ENCODE data around the gene CCDC185.

Gene CCDC185

GRCh38 chr1:223348439-223348838, 44.8 kb upstream of the CCDC185 start:
- H3K79me2 ChIP-seq (ENCODE audit: insufficient read depth, low read length) = no peaks in the 10 kb centered on the region
- H4K20me1 ChIP-seq (ENCODE audit: insufficient read depth, low read length) = no peaks in the 10 kb centered on the region
- H3F3A ChIP-seq (ENCODE audit: insufficient read depth, low read length) = no peaks in the 10 kb centered on the region
- H2AFZ ChIP-seq (ENCODE audit: low read length) = no peak overlapping the region
- H3K36me3 ChIP-seq (ENCODE audit: insufficient read depth, low read length) = no peaks in the 10 kb centered on the region
- no peak overlapping the region for H3K4me3 ChIP-seq (ENCODE audit: low read depth, low read length, poor library complexity, severe bottlenecking)
- H3K9me2 ChIP-seq (ENCODE audit: low read depth, low read length) = no peaks in the 10 kb centered on the region
- H3K27me3 ChIP-seq (ENCODE audit: insufficient read depth, low read length) = no peaks in the 10 kb centered on the region
- H3K27ac ChIP-seq (ENCODE audit: low read depth, low read length, poor library complexity, severe bottlenecking) = no peak overlapping the region
- H3K9ac ChIP-seq (ENCODE audit: low read length) = no peak overlapping the region
- no peak for TF ChIP-seq EZH2 (IDR thresholded peaks at IDR 0.05; ENCODE audit: borderline replicate concordance, low read length)
- TF ChIP-seq CTCF (IDR thresholded peaks at IDR 0.05; ENCODE audit: low read length) = no peak
- H3K4me1 ChIP-seq (ENCODE audit: insufficient read depth, low read length, severe bottlenecking) = no peaks in the 10 kb centered on the region
- no peak overlapping the region for H3K4me2 ChIP-seq (ENCODE audit: low read length)
- H3K9me3 ChIP-seq (ENCODE audit: low read length) = no peaks in the 10 kb centered on the region

GRCh38 chr1:223349241-223349640, 44.0 kb upstream of the CCDC185 start:
- no peaks in the 10 kb centered on the region for H3K27me3 ChIP-seq (ENCODE audit: insufficient read depth, low read length)
- no peak overlapping the region for H3K4me3 ChIP-seq (ENCODE audit: low read depth, low read length, poor library complexity, severe bottlenecking)
- no peaks in the 10 kb centered on the region for H3K79me2 ChIP-seq (ENCODE audit: insufficient read depth, low read length)
- H3K9ac ChIP-seq (ENCODE audit: low read length) = no peak overlapping the region
- no peak overlapping the region for H3K27ac ChIP-seq (ENCODE audit: low read depth, low read length, poor library complexity, severe bottlenecking)
- no peaks in the 10 kb centered on the region for H3K9me3 ChIP-seq (ENCODE audit: low read length)
- no peaks in the 10 kb centered on the region for H4K20me1 ChIP-seq (ENCODE audit: insufficient read depth, low read length)
- no peak overlapping the region for H3K4me2 ChIP-seq (ENCODE audit: low read length)
- H3F3A ChIP-seq (ENCODE audit: insufficient read depth, low read length) = no peaks in the 10 kb centered on the region
- no peaks in the 10 kb centered on the region for H3K36me3 ChIP-seq (ENCODE audit: insufficient read depth, low read length)
- TF ChIP-seq EZH2 (IDR thresholded peaks at IDR 0.05; ENCODE audit: borderline replicate concordance, low read length) (no peak), CTCF (IDR thresholded peaks at IDR 0.05; ENCODE audit: low read length) (no peak)
- no peaks in the 10 kb centered on the region for H3K4me1 ChIP-seq (ENCODE audit: insufficient read depth, low read length, severe bottlenecking)
- no peak overlapping the region for H2AFZ ChIP-seq (ENCODE audit: low read length)
- no peaks in the 10 kb centered on the region for H3K9me2 ChIP-seq (ENCODE audit: low read depth, low read length)

- Histone ChIP-seq H3K9me2 (ENCODE audit: low read depth, low read length) (no peaks in the 10 kb centered on the region), H3K27me3 (ENCODE audit: insufficient read depth, low read length) (no peaks in the 10 kb centered on the region), H4K20me1 (ENCODE audit: insufficient read depth, low read length) (no peaks in the 10 kb centered on the region), H2AFZ (ENCODE audit: low read length) (no peak overlapping the region), H3K36me3 (ENCODE audit: insufficient read depth, low read length) (no peaks in the 10 kb centered on the region), H3K79me2 (ENCODE audit: insufficient read depth, low read length) (no peaks in the 10 kb centered on the region), H3K4me1 (ENCODE audit: insufficient read depth, low read length, severe bottlenecking) (no peaks in the 10 kb centered on the region), H3K9ac (ENCODE audit: low read length) (no peak overlapping the region), H3F3A (ENCODE audit: insufficient read depth, low read length) (no peaks in the 10 kb centered on the region), H3K4me3 (ENCODE audit: low read depth, low read length, poor library complexity, severe bottlenecking) (no peak overlapping the region), H3K9me3 (ENCODE audit: low read length) (no peaks in the 10 kb centered on the region), H3K27ac (ENCODE audit: low read depth, low read length, poor library complexity, severe bottlenecking) (no peak overlapping the region), H3K4me2 (ENCODE audit: low read length) (no peak overlapping the region)
- TF ChIP-seq CTCF (IDR thresholded peaks at IDR 0.05; ENCODE audit: low read length) (no peak), EZH2 (IDR thresholded peaks at IDR 0.05; ENCODE audit: borderline replicate concordance, low read length) (no peak)
These were observed 42.8 kb upstream of the CCDC185 start for GRCh38 chr1:223350361-223350908.

Data from OCI-LY1 (cell line).